Gastrocnemius medialis (tissue), 4 donors: Measurements from ENCODE around the gene EXPH5.
"Not testable (repeated sequence)": the region's sequence is repeated elsewhere in the genome, so short reads cannot be mapped to it uniquely, and the experiment has no call there.

Experiments
- CTCF ChIP-seq, 5 experiments: fragments of 450-650 bp in 3 of 5; fragments of 200-600 bp in 2 of 5; sonication (generic) in 2 of 5; IDR thresholded peaks in 4 of 5; conservative IDR thresholded peaks in 1 of 5; 1 replicate in 4 of 5; 2 replicates in 1 of 5; pipeline ENCODE4 v1.5.1; 2016 to 2019; ENCODE audit warnings: antibody characterized with exemption in 5 of 5, mild to moderate bottlenecking in 3 of 5, moderate library complexity in 3 of 5
- POLR2A ChIP-seq, 2 donors: fragments of 450-650 bp; IDR thresholded peaks; one replicate each; pipeline ENCODE4 v1.6.1; 2017; ENCODE audit warnings: antibody characterized with exemption in 2 of 2, mild to moderate bottlenecking in 2 of 2, moderate library complexity in 2 of 2

GRCh38 chr11:108641752-108642151 lies 48.2 kb upstream of the EXPH5 start:
- TF ChIP-seq CTCF (IDR thresholded peaks at IDR 0.05 in 4 of 5, conservative IDR thresholded peaks at IDR 0.05 in 1 of 5); POLR2A (IDR thresholded peaks at IDR 0.05): not testable (repeated sequence)
